HL-60/S4 treated with phorbol 12-myristate 13-acetate at 8.2 ng/mL for 4 days and 3 days (cell line): ENCODE measurements around the gene LCN6.
"Not testable (repeated sequence)": the region's sequence is repeated elsewhere in the genome, so short reads cannot be mapped to it uniquely, and the experiment has no call there.

Experiments
- in situ Hi-C: fragments of 300-500 bp; cut with MboI; formaldehyde crosslinking; loops from 2 replicates; pipeline ENCODE4 v1.15.0; 2022; ENCODE audit warnings: low sequenced_read_pairs

Gene LCN6

DNA sequence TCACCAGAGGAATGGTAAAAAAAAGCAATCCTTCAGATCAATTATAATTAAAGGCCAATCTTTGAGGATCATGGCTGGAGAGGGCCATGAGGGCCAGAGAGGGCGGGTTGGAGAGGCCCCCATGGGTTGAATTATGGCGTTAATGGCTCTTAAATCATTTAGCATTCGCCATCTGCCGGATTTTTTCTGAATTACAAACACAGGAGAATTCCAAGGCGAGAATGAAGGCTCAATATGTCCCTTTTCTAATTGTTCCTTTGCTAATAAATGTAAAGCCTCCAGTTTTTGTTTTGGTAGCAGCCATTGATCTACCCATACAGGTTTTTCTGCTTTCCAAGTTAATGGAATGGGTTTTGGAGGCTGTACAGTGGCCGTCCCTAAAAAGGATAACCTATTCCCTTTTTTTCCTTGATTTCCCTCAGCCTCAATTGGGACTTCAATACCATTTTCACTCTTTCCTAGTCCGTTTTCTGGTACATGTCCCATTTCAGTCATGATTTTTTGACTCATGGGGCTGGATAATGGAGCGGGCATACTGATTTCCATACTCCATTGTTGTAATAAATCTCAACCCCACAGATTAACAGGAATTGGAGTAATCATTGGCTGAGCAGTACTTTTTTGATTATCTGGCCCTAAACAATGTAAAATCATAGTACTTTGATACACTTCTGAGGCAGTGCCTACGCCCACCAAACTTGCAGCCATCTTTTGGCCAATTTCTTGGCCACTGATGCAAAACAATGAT lies 36.1 kb upstream of the LCN6 start:
- in situ Hi-C loops: no loop called here

DNA sequence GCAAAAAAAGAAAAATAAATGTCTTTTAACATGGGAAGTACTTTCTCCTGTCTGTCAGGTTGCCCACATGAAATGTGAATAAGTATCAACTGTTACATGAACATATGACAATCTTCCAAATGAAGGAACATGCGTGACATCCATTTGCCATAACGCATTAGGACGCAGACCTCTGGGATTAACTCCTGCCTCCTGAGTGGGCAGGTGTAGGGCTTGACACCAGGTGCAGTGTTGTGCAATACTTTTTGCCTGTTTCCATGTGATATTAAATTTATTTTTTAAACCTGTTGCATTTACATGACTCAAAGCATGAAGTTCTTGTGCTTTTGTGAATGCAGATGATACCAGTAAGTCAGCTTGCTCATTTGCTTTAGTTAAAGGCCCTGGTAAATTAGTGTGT lies 34.1 kb upstream of the LCN6 start:
- in situ Hi-C loops: no loop called here

DNA sequence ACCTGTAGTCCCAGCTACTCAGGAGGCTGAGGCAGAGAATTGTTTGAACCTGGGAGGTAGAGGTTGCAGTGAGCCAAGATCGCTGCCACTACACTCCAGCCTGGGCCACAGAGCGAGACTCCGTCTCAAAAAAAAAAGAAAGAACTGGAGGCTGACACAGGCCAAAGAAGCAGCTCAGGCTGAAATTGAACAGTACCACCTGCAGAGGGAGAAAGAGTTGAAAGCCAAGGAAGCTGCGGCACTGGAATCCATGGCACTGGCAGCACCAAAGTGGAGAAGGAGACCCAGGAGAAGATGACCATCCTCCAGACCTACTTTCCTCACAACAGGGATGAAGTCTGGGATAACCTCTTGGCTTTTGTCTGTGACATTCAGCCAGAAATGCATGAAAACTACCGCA lies 31.5 kb upstream of the LCN6 start:
- in situ Hi-C loops: no loop called here

DNA sequence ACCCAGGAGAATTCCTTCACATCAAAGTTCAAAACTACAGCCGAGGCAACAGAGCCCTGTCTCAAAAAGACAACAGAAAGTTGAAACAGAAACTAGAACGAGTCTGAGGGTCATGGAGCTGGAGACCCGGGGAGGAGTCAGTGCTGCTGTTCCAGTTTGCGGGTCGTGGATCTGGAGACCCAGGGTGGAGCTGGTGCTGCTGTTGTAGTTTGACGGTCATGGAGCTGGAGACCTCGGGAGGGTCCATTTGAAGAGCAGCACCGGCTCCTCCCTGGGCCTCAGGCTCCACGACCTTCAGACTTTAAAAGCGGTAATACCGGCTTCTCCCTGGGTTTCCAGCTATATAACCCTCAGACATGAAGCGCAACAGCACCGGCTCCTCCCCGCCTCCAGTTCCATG lies 29.0 kb upstream of the LCN6 start:
- in situ Hi-C loops: no loop called here

DNA sequence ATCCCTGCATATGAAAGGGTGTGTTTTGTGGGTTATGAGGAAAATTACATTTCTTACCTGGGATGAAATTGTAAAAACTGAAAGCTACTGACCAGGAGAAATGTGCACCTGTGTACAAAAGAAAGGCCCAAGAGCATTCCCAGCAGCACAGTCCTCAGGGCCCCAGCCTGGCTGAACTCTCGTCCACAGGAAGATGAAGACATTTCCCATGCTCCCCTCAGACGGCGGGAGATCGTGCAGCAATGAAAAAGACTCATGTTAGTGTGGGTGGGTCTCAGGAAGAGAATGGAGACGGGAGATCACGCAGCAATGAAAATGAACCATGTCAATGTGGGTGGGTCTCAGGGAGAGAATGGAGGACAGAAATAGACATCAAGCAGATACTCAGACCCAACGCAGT lies 28.6 kb upstream of the LCN6 start:
- in situ Hi-C loops: no loop called here

DNA sequence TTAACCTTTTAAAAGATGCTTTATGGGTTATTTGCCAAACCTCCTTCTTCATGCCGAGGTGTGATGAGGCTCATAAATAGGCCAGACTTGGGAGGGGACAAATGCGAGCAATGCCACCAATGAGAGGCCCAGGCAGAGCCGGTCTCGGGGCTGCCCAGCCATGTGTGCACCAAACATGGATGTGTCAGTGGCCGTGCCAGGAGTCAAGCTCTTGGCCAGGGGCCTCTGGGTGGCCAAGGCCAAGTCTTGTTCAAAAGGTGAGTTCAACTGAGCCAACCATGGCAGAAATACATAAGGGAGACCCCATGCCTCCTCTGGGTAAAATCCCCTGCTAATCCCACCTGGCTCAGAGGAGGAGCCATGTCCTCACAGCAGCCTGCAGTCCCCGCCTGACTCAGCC lies 26.9 kb upstream of the LCN6 start:
- in situ Hi-C loops: no loop called here

DNA sequence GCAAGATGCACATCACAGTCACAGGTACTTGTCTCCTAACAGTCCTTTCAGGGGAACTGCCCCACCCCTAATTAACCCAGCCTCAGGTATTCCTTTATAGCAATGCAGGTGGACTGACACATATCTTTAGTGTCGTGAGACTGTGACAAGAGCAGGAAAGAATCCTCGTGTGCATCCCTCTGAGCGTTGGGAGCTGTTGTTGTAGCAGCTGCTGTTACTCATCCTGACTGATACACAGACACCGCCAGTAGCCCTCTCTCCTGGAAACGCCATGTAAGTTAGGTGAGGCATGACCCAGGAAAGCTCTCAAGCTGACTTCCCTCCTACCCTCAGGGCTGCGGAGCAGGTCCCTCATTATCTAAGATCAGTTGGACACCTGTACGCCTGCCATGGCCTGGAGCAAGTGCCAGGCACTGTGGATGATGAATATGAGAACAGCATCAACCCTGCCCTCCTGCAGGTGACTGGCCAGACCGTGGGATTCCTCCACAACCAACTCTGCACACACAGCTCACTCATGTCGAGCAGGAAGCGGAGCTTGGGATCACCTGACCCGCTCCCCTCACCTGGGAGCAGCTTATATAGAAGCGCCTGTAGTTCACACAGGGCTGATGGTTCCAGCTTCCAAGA lies 26.2 kb upstream of the LCN6 start:
- in situ Hi-C loops: no loop called here

DNA sequence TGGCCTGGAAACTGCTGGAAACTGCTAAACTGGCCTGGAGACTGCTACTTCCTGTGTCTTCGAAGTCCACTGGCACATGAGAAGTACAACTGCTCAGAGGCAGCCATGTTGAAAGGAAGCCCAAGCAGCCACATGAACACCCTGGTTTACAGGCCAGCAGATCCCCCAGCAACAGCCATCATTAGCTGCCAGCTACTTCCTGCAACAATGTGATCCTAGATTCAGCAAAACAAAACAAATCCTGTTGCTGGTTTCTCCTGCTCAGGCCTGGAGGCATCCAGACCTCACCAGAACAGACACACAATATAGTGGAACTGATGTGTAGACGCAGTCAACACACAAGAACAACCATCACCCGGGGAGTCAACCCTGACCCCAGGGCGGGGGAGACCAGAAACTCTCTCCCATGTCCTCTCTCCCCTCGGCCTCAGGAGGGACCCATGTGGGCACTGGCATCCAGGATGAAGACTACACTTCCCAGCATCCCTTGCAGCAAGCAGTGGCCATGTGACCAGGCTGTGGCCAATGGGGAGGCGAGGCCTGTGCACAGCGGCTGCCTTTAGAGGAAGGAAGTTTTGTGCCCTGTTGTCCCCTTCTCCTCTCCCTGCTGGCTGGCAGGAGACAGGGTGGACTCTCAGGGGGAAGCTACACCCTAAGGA lies 25.2 kb upstream of the LCN6 start:
- in situ Hi-C loops: no loop called here

DNA sequence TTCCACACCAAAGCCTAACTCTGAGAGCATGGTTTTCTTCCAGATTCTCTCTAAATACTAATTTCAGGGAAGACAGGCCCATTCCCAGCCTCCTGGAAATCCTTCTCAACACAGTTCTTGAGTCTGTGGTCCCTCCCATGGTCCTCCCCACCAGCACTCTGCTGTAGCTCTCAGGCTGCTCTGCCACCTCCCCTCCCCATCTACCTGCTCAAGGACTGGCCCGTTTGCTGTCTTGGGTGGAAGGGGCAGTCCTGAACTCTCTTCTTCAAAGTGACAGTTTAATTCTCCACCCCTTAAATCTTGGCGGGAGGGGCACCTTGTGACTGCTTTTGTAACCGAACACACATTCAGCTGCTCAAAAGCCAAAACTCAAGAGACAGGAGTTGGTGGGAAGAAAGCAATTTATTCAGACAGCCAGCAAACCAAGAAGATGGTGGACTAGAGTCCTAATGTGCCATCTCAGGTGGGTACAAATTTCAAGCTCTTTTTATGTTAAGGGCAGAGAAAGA lies 23.6 kb upstream of the LCN6 start:
- in situ Hi-C loops: no loop called here

DNA sequence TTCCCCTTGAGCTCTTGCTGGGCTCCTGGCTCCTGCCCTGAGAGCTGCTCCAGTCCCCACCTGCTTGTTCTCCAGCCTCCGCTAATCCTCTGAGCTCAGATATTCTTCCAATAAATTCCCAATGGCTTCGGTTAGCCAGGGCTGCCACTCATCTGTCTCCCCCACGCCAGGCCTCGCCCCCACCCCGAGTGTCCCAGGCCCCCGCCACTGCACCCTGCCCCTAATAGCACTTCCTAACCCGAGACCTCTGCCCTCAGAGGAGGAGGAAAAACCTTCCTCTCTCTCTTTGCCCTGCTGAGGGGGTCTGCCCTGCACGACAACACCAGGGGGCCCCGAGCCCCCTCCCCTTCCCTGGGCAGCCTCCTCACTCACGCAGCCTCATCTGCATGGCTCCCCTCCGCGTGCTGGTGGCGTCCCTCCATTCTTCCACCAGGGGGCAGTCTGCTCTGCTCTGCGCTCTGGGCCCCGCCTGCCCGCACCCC lies 21.4 kb upstream of the LCN6 start:
- in situ Hi-C loops: no loop called here

DNA sequence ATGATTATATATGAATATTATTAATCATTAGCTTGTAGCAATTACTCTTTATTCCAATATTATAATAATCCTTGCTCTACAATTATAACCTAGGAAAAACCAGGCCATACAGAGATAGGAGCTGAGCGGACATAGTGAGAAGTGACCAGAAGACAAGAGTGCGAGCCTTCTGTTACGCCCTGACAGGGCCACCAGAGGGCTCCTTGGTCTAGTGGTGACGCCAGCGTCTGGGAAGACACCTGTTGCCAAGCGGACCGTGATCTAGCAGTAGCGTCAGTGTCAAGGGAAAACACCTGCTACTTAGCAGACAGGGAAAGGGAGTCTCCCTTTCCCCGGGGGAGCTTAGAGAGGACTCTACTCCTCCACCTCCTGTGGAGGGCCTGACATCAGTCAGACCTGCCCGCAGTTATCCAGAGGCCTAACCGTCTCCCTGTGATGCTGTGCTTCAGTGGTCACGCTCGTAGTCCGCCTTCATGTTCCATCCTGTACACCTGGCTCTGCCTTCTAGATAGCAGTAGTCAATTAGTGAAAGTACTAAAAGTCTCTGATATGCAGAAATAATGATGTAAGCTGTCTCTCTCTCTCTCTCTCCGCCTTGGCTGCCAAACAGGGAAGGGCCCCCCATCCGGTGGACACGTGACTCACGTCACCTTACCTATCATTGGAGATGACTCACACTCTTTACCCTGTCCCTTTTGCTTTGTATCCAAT lies 18.2 kb upstream of the LCN6 start:
- in situ Hi-C loops: not testable (repeated sequence)

DNA sequence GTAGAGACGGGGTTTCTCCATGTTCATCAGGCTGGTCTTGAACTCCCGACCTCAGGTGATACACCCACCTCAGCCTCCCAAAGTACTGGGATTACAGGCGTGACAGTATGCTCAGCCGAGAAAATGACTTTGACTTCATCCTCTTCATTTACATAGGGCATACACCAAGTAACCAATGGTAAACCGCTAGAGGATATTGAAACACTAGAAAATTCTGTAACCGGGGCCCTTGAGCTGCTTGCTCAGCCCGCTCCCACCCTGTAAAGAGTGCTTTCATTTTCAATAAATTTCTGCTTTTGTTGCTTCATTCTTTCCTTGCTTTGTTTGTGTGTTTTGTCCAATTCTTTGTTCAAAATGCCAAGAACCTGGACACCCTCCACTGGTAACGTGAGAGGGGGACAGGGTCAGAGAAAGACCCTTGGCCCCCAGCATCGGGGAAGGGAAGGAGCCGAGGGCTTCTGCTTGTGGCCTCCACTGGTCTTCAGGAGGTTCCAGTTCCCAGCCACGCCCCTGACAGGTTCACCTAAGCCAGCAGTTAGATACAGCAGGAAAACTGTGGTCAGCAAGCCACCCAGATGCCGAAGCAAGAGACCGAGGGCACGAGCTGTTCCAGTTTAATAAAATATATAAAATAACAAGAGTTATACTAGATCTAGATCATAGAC lies 17.6 kb upstream of the LCN6 start:
- in situ Hi-C loops: not testable (repeated sequence)

DNA sequence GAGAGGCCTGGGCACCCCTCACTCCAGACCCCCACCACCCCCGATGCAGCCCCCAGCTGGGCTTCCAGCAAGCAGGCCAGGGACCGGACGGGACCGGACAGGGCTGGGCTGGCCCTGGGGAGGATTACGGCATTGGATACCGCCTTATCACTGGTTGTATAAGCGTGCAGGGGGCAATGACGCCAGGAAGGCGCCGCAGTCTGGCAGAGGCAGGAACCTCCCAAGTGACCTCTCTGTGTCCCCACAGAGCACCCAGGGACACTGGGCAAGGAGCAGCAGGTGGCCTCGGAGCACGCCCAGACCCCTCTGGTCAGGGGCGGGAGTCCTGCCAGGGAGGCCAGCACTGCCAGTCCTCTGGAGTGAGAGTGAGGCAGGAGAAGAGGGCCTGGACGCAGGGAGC lies 16.7 kb upstream of the LCN6 start:
- in situ Hi-C loops: no loop called here

DNA sequence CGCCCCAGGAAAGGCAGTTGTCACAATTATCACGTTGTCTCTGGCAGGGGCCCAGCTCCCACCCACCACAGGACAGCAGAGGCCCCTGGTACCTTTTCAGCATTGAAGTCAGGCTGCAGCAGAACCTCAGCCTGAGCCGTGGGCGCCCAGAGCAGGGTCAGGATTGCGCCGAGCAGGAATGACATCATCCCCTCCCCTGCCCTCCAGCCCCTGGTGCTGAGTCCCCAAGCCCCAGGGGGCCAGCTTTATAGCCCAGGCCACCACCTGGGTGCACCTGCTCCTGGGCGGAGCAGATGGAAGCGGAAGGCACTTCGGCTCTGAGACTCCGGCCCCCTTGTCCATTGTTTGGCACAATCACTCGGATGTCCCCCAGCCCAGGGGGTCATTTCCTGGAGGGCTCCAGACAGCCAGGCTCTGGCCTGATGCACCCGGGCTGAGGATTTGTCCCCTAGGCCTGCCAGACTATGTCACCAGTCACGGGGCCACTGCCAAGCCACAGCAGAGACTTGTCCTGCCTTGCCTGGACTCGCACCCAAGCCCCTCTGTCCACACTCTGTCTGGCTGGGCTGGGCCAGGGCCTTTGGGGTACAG lies 16.1 kb upstream of the LCN6 start, which contains the start of gene LCN15:
TSS of gene LCN15 (minus strand) at position 218 of the 591 bp plus-strand sequence. CDS start at position 188, 30 bp downstream.
- in situ Hi-C loops: no loop called here

DNA sequence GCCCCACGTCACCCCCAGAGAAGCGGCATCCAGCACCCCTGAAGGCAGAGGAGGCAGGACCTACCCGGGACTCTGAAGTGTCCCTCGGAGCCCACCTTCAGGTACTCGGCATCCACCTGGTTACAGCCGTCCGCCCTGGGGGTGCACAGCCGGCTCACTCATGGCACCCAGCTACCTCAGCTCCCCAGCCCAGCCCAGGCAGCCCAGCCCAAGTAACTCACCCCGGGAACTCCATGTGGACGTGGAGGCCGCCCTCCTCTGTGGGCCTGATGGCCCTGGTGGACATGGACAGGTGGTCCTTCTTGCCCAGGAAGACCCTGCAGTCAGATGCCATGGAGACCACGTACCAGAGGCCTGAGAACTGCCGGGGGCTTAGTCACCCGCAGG lies 15.3 kb upstream of the LCN6 start:
- in situ Hi-C loops: no loop called here

DNA sequence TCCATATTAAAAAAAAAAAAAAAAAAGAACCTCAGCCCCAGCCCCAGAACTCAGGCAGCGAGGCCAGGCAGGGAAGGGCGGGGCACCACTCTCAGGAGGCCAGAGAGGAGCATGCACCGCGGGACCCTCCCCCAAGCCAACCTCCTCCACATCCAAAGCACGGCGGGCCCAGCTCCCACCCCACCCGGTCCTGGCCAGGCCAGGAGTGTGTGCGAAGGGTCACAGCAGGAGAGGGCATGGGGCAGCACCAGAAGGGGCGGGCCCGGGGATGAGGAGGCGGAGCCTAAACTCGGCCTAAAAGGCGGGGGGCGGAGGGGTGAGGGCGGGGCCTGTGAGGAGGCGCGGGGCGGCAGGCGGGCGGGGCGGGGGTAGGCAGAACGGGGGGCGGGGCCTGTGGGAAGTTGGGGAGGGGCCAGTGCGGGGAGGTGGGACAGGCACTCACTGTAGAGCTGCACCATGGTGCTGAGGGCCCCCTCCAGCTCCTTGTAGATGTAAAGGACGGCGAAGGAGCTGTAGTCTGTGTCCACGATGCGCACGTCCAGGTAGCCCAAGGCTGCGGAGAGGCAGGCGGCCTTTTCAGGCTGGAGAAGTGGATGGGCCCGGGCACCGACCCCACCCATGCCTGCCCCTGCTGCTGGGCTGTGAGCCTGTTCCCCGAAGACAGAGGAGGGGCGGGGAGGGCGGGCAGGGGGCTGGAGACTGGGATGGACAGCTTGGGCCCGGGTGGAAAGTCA lies 14.8 kb upstream of the LCN6 start:
- in situ Hi-C loops: no loop called here

DNA sequence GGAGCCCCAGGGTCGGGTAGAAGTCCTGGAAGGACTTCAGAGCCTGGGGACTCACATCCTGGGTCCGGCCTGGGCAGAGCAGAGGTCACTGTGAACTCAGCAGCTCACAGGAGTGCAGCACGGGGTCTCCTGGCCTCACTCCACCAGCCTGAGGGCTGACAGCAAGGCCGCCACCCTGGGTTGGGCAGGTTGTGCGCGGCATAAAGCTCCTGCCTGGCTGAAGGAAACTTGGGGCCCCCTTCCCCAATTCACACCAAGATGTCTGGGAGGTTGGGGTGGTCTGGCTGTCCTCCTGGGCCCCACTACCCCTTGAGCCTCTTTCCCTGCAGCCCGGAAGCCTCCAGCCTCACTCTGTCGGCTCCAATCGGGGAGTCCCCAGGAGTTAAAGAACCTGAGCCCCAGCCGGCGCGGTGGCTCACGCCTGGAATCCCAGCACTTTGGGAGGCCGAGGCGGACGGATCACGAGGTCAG lies 13.9 kb upstream of the LCN6 start:
- in situ Hi-C loops: no loop called here

DNA sequence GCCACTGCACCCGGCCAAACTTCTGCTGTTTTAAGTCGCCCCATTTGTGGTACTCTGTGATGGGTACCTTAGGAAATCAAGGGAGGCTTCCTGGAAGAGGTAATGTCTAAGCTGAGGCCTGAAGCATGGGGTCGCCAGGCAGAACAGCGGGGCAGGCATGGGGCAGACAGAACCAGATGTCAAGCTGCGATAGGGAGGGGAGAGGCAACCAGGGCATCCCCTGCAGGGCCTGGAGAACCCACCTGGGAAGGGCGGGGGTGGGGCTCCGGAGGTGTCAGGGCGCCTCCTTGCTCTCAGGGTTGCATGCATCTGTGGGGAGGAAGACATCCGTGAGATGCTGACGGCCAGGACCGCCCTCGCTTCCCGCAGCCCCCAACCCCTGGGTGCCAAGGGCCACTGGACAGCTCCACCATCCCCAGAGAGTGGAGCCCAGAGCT lies 13.2 kb upstream of the LCN6 start:
- in situ Hi-C loops: no loop called here

DNA sequence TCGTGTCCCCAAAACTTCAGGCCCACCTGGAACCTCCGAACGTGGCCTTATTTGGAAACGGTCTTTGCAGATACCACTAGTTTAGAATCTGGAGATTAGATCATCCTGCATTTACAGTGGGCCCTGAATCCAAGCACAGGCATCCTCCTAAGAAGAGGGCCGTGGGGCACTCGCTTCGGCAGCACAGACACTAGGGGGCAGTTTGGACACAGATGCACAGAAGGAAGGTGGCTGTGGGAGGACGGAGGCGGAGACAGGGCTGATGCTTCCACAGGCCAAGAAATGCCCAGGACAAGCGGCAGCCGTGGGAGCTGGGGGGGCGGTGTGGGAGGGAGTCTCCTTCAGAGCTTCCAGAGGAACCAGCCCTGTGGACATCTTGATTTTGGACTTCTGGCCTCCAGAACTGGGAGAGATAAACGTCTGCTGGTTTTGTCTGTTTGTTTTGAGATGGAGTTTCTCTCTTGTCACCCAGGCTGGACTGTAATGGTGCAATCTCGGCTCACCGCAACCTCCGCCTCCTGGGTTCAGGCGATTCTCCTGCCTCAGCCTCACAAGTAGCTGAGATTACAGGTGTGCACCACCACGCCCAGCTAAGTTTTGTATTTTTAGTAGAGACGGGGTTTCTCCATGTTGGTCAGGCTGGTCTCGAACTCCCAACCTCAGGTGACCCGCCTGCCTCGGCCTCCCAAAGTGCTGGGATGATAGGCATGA lies 12.7 kb upstream of the LCN6 start:
- in situ Hi-C loops: not testable (repeated sequence)
